ENCODE results near the gene PPFIBP2. TPM values are rescaled to one million over a fixed set of nuclear protein-coding genes. Genes with fewer than 3 reads are reported as not detected.
"Not testable (repeated sequence)": the region's sequence is repeated elsewhere in the genome, so short reads cannot be mapped to it uniquely, and the experiment has no call there.

Gene PPFIBP2
- total RNA-seq, 1 donor from 2014 or later = 19.9 TPM

GRCh38 chr11:7495882-7496551 is 17.8 kb upstream of the PPFIBP2 start:
- no peak for DNase-seq
- intact Hi-C loops (cut with micrococcal nuclease) = no loop called here
- ATAC-seq = peak; percentile 49

- no peak for DNase-seq
Measured at GRCh38 chr11:7498193-7498592, 15.6 kb upstream of the PPFIBP2 start.

GRCh38 chr11:7499081-7499480 is 14.7 kb upstream of the PPFIBP2 start:
- intact Hi-C loops (cut with micrococcal nuclease) = no loop called here
- DNase-seq (no peak), ATAC-seq (no peak)

More at GRCh38 chr11:7498193-7498592, 15.6 kb upstream of the PPFIBP2 start:
- intact Hi-C loops (cut with micrococcal nuclease) = no loop called here
- no peak for ATAC-seq

- ATAC-seq = no peak
- intact Hi-C loops (cut with micrococcal nuclease) = no loop called here
- no peak for DNase-seq
Measured at GRCh38 chr11:7500251-7500650, 13.5 kb upstream of the PPFIBP2 start.

- intact Hi-C loops (cut with micrococcal nuclease) = no loop called here
- ATAC-seq (no peak), DNase-seq (no peak)
Measured at GRCh38 chr11:7501251-7501650, 12.5 kb upstream of the PPFIBP2 start.

DNA sequence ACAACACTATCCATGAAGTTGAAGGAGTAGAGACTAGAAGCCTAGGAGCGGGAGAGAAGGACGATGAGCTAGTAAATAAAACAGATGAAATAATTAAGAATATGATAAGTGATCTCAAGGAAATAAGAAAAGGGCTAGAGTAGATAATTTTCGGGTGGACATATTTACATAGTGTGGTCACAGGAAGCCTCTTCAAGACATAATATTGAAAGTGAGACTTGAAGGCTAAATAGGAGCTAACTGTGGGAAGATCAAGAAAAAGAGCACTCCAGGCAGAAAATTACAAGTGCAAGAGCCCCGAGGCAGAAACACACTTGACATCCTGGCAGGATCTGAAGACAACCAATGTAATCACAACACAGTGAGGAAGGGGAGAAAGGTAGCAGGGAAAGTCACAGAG is 11.9 kb upstream of the PPFIBP2 start:
- no peak for ATAC-seq
- intact Hi-C loops (cut with micrococcal nuclease) = no loop called here
- DNase-seq = no peak

- intact Hi-C loops (cut with micrococcal nuclease) = no loop called here
- DNase-seq (no peak), ATAC-seq (no peak)
Measured at GRCh38 chr11:7506243-7506642, 7.6 kb upstream of the PPFIBP2 start.

DNA sequence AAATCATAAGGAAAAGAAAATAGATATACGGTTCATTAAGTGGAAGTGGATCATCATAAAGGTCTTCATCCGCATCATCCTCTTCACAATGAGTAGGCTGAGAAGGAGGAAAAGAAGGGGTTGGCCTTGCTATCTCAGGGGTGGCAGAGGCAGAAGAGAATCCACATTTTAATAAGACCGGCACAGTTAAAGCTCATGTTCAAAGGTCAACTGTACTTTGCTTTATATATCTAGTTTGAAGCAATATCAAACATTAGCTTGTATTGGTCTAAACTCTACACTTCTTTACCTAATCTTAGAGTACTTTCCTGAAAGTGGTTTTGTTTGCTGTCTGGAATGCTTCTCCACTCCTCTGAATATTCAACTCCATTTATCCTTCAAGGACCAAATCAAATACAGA is 5.7 kb upstream of the PPFIBP2 start:
- intact Hi-C loops (cut with micrococcal nuclease) = no loop called here
- DNase-seq (no peak), ATAC-seq (no peak)

GRCh38 chr11:7509966-7510365 is 3.8 kb upstream of the PPFIBP2 start:
- ATAC-seq (no peak), DNase-seq (no peak)
- intact Hi-C loops (cut with micrococcal nuclease) = no loop called here

- ATAC-seq = peak; percentile 47
- intact Hi-C loops (cut with micrococcal nuclease) = no loop called here
- peak; percentile 74 for DNase-seq
Measured at GRCh38 chr11:7511401-7511800, 2.4 kb upstream of the PPFIBP2 start.

DNA sequence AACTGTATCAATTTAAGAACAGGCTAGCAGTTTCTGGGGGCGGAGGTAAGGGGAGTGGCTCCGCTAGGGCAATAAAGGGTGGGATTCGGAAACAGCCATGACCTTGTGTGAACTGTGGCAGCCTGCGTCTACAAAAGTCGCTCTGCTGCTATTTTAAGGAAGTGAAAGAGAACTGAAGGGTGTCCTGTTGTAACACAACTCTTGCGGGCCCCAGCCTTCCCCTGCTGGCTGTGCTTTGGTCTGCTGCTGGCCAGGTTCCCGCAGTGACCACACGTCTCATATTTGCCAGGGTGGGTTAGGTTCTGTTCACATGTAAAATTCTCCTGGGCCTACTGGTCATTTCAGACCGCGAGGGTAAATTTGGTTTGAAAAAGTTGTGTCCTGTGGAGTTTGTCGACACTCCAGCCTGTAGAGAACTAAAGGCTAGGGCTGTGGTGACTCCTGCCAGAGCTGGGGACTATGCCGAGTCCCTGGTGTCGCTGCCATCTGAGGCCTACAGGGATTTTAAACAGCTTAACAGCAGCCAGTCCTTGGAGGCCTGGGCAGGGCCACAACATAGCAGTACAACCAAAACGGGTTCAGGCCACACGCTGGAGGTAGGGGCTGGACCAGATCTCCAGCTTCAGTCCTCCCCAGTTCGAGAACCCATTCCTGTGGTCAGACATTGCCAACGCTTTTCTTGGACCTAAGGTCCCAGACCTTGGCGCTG is 1.1 kb upstream of the PPFIBP2 start:
- ATAC-seq (peak; percentile 79), DNase-seq (peak; percentile 90)
- intact Hi-C loops (cut with micrococcal nuclease) = no loop called here

DNA sequence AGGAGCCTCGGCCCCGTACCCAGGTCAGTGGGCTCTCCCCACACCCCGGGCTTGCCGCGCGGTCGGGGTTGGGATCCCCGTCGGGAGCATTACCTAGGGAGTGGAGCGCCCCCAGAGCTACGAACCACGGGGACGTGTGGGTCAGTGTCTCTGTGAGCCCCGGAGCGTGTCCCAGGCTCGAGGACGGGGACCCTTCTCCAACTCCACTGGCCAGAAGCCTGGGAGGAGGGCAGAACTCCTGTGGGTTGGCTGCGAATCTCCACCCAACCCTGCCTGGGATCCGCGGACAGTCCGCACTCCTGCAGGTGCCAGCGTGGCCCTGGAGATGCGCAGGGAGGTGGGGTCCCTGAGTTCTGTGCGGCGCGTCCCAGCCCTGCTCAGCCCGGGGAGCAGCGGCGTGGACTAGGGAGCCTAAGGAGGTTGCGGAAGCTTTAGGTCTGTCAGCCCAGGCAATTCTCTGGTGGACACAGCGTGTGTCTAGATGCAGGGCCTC is 346 bp downstream of the PPFIBP2 start:
- DNase-seq (no peak), ATAC-seq (peak; percentile 10)
- intact Hi-C loops (cut with micrococcal nuclease) = no loop called here

DNA sequence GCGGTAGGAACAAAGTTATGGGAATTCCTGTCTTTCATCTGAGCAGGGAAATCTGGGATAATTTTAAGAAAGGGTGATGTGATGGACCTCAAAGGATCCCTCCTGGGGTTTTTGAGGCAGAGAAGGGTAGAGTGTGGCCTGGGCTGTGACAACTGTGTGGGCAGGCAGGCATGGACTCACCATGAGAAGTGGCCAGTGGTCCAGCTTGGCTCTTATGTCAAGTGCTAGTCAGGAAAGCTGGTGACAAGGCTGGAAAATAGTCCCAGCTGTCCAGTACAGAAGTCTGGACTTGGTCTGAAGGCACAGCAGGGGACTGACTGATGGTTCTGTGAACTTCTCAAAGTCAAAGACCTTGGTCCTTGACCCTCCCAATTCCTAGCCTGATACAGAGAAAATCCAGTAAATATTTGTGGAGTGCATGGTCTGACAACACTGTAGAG is 1.7 kb downstream of the PPFIBP2 start:
- intact Hi-C loops (cut with micrococcal nuclease) = no loop called here
- no peak for ATAC-seq
- DNase-seq = no peak

DNA sequence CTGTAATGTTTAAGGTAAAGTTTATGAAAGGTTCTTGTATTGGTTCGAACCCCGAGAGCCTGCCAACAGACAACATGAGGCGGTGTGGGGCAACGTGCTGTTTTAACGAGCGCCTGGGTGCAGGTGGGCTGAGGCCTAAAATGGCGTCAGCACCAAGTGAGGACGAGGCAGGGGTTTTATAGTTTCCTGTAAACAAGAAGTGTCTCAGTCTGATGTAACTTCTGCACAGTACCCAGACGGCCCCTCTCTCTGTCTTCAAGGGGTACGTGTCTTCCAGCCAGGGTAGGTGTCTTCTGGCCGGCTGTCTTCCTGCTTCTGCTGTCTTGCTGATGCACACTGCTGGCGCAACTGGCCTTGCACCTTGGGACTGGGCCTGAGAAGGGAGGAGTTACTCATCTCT is 2.7 kb downstream of the PPFIBP2 start:
- no peak for ATAC-seq
- intact Hi-C loops (cut with micrococcal nuclease) = no loop called here
- DNase-seq = no peak

DNA sequence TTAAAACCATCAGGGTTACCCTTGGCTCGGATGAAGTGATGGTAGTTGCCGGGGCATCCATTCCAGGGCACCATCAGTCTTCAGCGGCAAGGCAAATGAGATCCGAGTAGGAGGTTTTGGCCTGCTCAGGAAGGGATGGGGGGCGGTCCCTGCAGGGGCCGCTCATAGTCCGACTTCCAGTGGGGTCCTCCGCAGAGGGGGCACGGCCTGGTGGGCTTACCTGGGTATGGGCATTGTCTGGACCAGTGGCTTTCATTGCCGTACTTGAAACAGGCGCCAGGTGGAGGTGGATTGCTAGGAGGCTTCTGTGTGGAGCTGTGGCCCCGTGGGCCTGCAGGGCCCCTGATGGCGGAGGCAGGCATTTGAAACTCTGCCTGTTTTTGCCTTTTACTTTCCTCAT is 3.9 kb downstream of the PPFIBP2 start:
- ATAC-seq; intact Hi-C loops (cut with micrococcal nuclease); DNase-seq: not testable (repeated sequence)

GRCh38 chr11:7518811-7519562 is 5.2 kb downstream of the PPFIBP2 start:
- intact Hi-C loops (cut with micrococcal nuclease) = no loop called here
- DNase-seq (no peak), ATAC-seq (no peak)

GRCh38 chr11:7520011-7520942 is 6.5 kb downstream of the PPFIBP2 start:
- intact Hi-C loops (cut with micrococcal nuclease) = no loop called here
- DNase-seq = no peak

DNA sequence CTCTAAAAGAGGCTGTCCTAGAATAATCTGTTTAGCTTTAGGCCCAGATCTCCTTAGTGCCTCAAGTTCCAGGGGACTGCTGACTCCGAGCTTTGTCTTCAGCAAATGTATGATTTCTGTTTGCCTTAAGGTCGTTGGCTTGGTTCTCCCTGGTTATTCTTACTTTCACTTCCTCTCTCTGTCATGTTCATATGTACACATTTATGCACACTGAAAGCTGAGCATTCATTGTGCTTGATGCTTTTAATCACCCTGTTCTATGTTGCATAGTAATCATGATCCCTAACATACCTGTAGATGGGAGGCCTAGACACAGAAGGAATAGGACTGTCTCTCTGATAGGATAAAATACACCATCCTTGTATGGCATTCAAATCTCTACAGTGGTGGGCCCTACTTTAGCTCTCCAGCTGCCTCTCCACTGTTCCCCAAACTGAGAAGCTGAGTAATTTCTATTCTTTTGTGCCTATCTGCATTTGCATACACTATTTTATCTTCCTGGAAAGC is 7.2 kb downstream of the PPFIBP2 start:
- ATAC-seq (peak; percentile 38), DNase-seq (no peak)
- intact Hi-C loops (cut with micrococcal nuclease) = no loop called here

More at GRCh38 chr11:7520011-7520942, 6.5 kb downstream of the PPFIBP2 start:
- ATAC-seq = no peak

GRCh38 chr11:7522121-7522520 is 8.3 kb downstream of the PPFIBP2 start:
- DNase-seq (no peak), ATAC-seq (no peak)
- intact Hi-C loops (cut with micrococcal nuclease) = no loop called here

Measured in left ventricle myocardium superior (tissue), 1 donor.